KMS-11 (cell line): ENCODE measurements around the gene PSMD11.
A peak's percentile ranks its signal among the peaks of the same experiment; 100 is the strongest.

Experiments used
- H2AFZ ChIP-seq: fragments of 200-600 bp; sonication (generic); 2 replicates; pipeline ENCODE4 v1.6.1; 2016; ENCODE audit warnings: antibody characterized with exemption, mixed run types, low read depth
- H3K27ac ChIP-seq: fragments of 200-600 bp; sonication (generic); 2 replicates; pipeline ENCODE4 v1.6.1; 2016; ENCODE audit warnings: mild to moderate bottlenecking, mixed run types
- H3K27me3 ChIP-seq: fragments of 200-600 bp; sonication (generic); 2 replicates; pipeline ENCODE4 v1.6.1; 2017; ENCODE audit warnings: mild to moderate bottlenecking, low read depth, mixed run types, moderate library complexity; ENCODE audit not compliant: insufficient read depth
- H3K36me3 ChIP-seq: fragments of 200-600 bp; sonication (generic); 2 replicates; pipeline ENCODE4 v1.6.1; 2017; ENCODE audit warnings: mild to moderate bottlenecking, mixed run types; ENCODE audit not compliant: insufficient read depth
- H3K4me1 ChIP-seq: fragments of 200-600 bp; sonication (generic); 2 replicates; pipeline ENCODE4 v1.6.1; 2016; ENCODE audit warnings: mild to moderate bottlenecking, low read depth, mixed run types; ENCODE audit not compliant: poor library complexity, severe bottlenecking
- H3K4me2 ChIP-seq: fragments of 200-600 bp; sonication (generic); 2 replicates; pipeline ENCODE4 v1.7.0; 2016; ENCODE audit warnings: mild to moderate bottlenecking, mixed run types
- H3K4me3 ChIP-seq: fragments of 200-600 bp; sonication (generic); IDR thresholded peaks from 2 replicates; pipeline ENCODE4 v1.6.1; 2017; ENCODE audit warnings: low read depth, low read length, mixed read lengths; ENCODE audit not compliant: insufficient read depth
- H3K79me2 ChIP-seq: fragments of 200-600 bp; sonication (generic); 2 replicates; pipeline ENCODE4 v1.6.1; 2016; ENCODE audit warnings: low read depth, mixed run types; ENCODE audit not compliant: insufficient read depth
- H3K9ac ChIP-seq: fragments of 200-600 bp; sonication (generic); 2 replicates; pipeline ENCODE4 v1.6.1; 2016; ENCODE audit warnings: mild to moderate bottlenecking, mixed run types
- H4K20me1 ChIP-seq: fragments of 200-600 bp; sonication (generic); 2 replicates; pipeline ENCODE4 v1.6.1; 2016; ENCODE audit warnings: mild to moderate bottlenecking, mixed run types; ENCODE audit not compliant: insufficient read depth
- CTCF ChIP-seq: fragments of 200-600 bp; sonication (generic); conservative IDR thresholded peaks from 2 replicates; pipeline ENCODE4 v1.6.1; 2017; ENCODE audit warnings: low read depth, mild to moderate bottlenecking, antibody characterized with exemption, low read length, moderate library complexity, mixed read lengths

Gene PSMD11

DNA sequence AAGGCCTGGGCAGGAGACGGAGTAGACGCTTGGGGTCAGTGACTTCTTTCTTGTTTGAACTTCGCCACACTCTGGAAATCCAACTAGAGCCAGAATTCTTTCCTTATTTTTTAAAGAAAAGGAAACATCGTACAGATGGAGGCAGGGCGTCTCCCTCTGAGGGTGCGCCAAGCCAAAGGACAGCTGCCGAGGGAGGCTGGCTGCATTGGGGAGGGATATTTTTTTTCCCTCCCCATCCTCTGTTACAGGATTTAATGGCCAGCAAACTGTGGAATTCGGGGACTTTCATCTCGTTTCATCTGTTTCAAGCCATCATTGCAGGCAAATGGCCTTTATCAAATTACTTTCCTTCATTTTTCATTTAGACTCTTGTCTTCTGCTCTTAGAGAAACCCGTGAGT lies 58.4 kb downstream of the PSMD11 start:
- Histone ChIP-seq H4K20me1 (no peaks in the 10 kb centered on the region), H3K4me1 (peaks cover 31% of the 10 kb centered on the region), H3K36me3 (no peaks in the 10 kb centered on the region), H3K79me2 (no peaks in the 10 kb centered on the region), H3K27me3 (no peaks in the 10 kb centered on the region), H3K4me2 (peak overlapping the region; percentile 77), H3K9ac (no peak overlapping the region), H2AFZ (no peak overlapping the region), H3K27ac (peak overlapping the region; percentile 80; the same call in 1 of the 2 replicates), H3K4me3 (no peak overlapping the region)
- no peak for TF ChIP-seq CTCF

DNA sequence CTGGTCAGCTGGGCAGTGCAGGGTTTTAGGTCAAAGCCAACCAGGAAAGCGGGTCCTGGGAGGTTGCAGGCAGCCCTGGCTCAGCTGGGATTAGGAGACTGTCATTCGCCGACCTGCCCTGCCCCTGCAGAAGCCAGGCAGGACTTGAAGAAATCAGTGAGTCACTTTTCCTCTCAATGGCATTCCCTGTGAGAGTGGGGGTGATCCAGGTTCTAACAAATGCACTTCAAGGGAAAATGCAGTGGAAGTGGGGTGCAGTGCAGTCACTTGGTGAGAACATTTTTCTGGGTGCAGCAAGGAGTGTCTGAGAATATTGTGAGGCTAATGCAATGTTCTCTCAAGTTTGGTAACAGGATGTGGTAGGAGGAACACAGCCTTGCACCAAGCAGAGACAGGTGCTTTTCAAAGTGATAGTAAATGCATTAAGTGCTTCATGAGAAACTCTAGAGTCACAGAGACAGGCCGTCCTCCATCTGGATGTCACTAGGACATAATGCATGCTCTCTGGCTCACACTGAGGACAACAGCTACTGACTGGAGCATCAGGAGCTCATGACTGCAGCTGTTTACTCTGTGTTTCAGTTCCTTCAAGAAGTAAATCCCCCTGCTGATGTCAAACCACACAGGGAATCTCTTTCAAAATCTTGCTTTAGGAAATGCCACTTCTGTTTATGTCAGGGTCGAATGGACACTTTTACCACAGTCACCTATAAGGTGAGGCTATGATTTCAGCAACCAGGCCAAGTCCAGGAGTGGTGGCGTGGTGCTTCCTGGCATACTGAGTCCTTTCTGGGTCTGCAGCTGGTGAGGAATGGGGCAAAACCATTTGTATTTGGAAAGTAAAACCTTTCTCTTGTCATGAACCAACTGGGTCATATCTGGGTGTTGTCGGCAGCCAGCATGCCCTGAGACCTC lies 59.2 kb downstream of the PSMD11 start:
- Histone ChIP-seq H3K9ac (peak overlapping the region; percentile 28; the same call in 1 of the 2 replicates), H3K4me3 (no peak overlapping the region), H3K79me2 (no peaks in the 10 kb centered on the region), H2AFZ (peak overlapping the region; percentile 53; the same call in 1 of the 2 replicates), H3K36me3 (no peaks in the 10 kb centered on the region), H3K27ac (peak overlapping the region; percentile 80), H4K20me1 (no peaks in the 10 kb centered on the region), H3K4me1 (peaks cover 31% of the 10 kb centered on the region), H3K27me3 (no peaks in the 10 kb centered on the region), H3K4me2 (peak overlapping the region; percentile 77)
- TF ChIP-seq CTCF = no peak

- TF ChIP-seq CTCF = no peak
- Histone ChIP-seq H3K36me3 (no peaks in the 10 kb centered on the region), H3K4me2 (peak overlapping the region; percentile 77), H3K79me2 (no peaks in the 10 kb centered on the region), H3K27ac (peak overlapping the region; percentile 80), H3K4me1 (peaks cover 31% of the 10 kb centered on the region), H2AFZ (peak overlapping the region; percentile 53; the same call in 1 of the 2 replicates), H3K4me3 (no peak overlapping the region), H3K27me3 (no peaks in the 10 kb centered on the region), H3K9ac (peak overlapping the region; percentile 28; the same call in 1 of the 2 replicates), H4K20me1 (no peaks in the 10 kb centered on the region)
Measured at GRCh38 chr17:32504166-32504990, 60.1 kb downstream of the PSMD11 start.

GRCh38 chr17:32508926-32509325 lies 64.6 kb downstream of the PSMD11 start:
- H3K27ac ChIP-seq = no peak overlapping the region
- no peak for TF ChIP-seq CTCF
- no peaks in the 10 kb centered on the region for H3K27me3 ChIP-seq
- H3K79me2 ChIP-seq = no peaks in the 10 kb centered on the region
- no peak overlapping the region for H3K4me3 ChIP-seq
- H3K36me3 ChIP-seq = no peaks in the 10 kb centered on the region
- no peak overlapping the region for H2AFZ ChIP-seq
- no peak overlapping the region for H3K4me2 ChIP-seq
- peaks cover 13% of the 10 kb centered on the region for H3K4me1 ChIP-seq
- H4K20me1 ChIP-seq = no peaks in the 10 kb centered on the region
- H3K9ac ChIP-seq = no peak overlapping the region
